A673 (cell line): ENCODE data around the gene SLC16A8. TPM values are rescaled to one million over a fixed set of nuclear protein-coding genes. Genes with fewer than 3 reads are reported as not detected.

Experiments
- BruUV-seq: library from RNA; stranded (reverse); fragments of 400-500 nt; replicated peaks from 2 replicates; lab custom pipeline; 2021; lab: Mats Ljungman, UMichigan
- CTCF ChIA-PET: fragments of 300-600 bp; sonication (Branson Sonifier 250); formaldehyde crosslinking; loops from one replicate; lab custom pipeline; 2022; ENCODE audit warnings: antibody characterized with exemption; lab: Charles Lee
- POLR2A ChIA-PET: fragments of 300-600 bp; sonication (Branson Sonifier 250); formaldehyde crosslinking; loops from one replicate; lab custom pipeline; 2022; ENCODE audit warnings: antibody characterized with exemption; ENCODE audit not compliant: low non-redundant PET; lab: Charles Lee
- DNase-seq: peaks from one replicate; pipeline ENCODE4 v3.0.0-alpha.2; 2015; ENCODE audit warnings: low spot score
- H3K27ac ChIP-seq: fragments of 200-600 bp; sonication (generic); 2 replicates; pipeline ENCODE4 v1.5.1; 2016; ENCODE audit warnings: mixed run types, low read depth, mild to moderate bottlenecking, mixed read lengths, antibody characterized with exemption, low read length; ENCODE audit not compliant: poor library complexity, severe bottlenecking
- H3K27me3 ChIP-seq: fragments of 200-600 bp; sonication (generic); replicated peaks from 2 replicates; pipeline ENCODE4 v1.6.1; 2017; ENCODE audit warnings: mixed run types, low read depth, mild to moderate bottlenecking, mixed read lengths, antibody characterized with exemption, low read length; ENCODE audit not compliant: insufficient read depth, poor library complexity
- H3K36me3 ChIP-seq: fragments of 200-600 bp; sonication (generic); 2 replicates; pipeline ENCODE4 v1.6.1; 2016; ENCODE audit warnings: mixed run types, mild to moderate bottlenecking, mixed read lengths, antibody characterized with exemption, low read length; ENCODE audit not compliant: insufficient read depth, poor library complexity, severe bottlenecking
- H3K4me1 ChIP-seq: fragments of 200-600 bp; sonication (generic); 2 replicates; pipeline ENCODE4 v1.6.1; 2017; ENCODE audit warnings: mixed run types, mild to moderate bottlenecking, mixed read lengths, antibody characterized with exemption, low read length; ENCODE audit not compliant: insufficient read depth, poor library complexity, severe bottlenecking
- H3K4me3 ChIP-seq: fragments of 200-600 bp; sonication (generic); 2 replicates; pipeline ENCODE4 v1.5.1; 2016; ENCODE audit warnings: low read depth, mixed run types, mild to moderate bottlenecking, mixed read lengths, low read length; ENCODE audit not compliant: poor library complexity, severe bottlenecking
- H3K9me3 ChIP-seq: fragments of 200-600 bp; sonication (generic); 2 replicates; pipeline ENCODE4 v1.6.1; 2016; ENCODE audit warnings: mixed run types, low read depth, mild to moderate bottlenecking, mixed read lengths, antibody characterized with exemption, low read length; ENCODE audit not compliant: poor library complexity, severe bottlenecking
- EZH2 ChIP-seq: fragments of 200-600 bp; sonication (generic); IDR thresholded peaks from 2 replicates; pipeline ENCODE4 v1.6.1; 2017; ENCODE audit warnings: borderline replicate concordance, low read depth, mild to moderate bottlenecking, mixed read lengths, antibody characterized with exemption, low read length; ENCODE audit not compliant: poor library complexity, severe bottlenecking
- intact Hi-C: fragments of 100-400 bp; cut with micrococcal nuclease; formaldehyde crosslinking; loops from one replicate; pipeline ENCODE4 v1.10.0; 2022; ENCODE audit not compliant: unreplicated experiment
- total RNA-seq: library from RNA; stranded (reverse); gene quantifications from 2 replicates; pipeline ENCODE4 v1.2.3, GENCODE V29; 2021
- TF ChIP-seq, protein P1 (sequence below): fragments of 300-800, 200-600 bp; sonication (generic); conservative IDR thresholded peaks from 2 replicates; pipeline ENCODE4 v1.5.1; 2017; ENCODE audit warnings: low read depth, mild to moderate bottlenecking, antibody characterized with exemption, low read length, moderate library complexity, mixed read lengths

The SLC16A8 gene
- total RNA-seq, 1 experiment from 2014 or later = not detected

DNA sequence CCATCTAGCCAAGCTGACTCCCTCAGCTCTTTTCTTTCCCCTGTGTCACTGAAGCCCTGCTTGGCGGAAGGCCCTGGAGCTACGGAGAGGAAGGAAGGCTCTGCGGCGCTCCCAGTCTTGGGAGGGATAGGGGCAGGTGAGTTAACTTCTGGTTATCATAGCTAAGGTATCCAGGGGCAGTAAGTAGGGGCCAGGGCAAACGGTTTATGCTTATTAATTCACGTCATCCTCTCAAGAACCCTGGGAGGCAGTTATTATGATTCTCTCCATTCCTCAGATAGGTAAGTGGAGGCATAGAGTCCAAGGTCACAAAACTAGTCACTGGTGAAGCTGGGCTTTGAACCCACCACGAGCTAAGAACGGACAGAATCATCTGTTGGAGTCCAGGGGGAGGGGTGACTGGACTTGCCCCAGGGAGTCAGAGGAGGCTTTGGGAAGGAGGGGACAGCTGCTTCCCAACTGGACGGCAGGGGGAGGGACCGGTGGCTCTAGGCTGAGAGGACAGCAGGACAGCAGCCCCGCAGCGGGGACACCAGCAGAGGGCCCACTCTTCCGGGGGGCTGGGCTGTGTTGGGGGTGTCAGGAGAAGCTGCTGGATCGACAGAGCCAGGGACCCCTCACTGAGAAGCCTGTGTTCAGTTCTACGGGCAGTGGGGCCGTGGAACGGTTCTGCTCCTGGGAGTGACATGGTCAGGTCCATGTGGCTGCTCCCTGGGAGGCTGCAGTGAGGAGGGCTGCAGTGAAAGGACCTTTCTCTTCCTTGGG, 23.0 kb upstream of the SLC16A8 start:
- Histone ChIP-seq H3K36me3 (no peaks in the 10 kb centered on the region), H3K4me3 (no peak overlapping the region), H3K27me3 (no peaks in the 10 kb centered on the region), H3K27ac (no peak overlapping the region), H3K9me3 (no peaks in the 10 kb centered on the region), H3K4me1 (no peaks in the 10 kb centered on the region)
- intact Hi-C loops = no loop called here
- CTCF ChIA-PET = no interaction called here
- DNase-seq = no peak
- POLR2A ChIA-PET = no interaction called here
- TF ChIP-seq, protein P1, sequence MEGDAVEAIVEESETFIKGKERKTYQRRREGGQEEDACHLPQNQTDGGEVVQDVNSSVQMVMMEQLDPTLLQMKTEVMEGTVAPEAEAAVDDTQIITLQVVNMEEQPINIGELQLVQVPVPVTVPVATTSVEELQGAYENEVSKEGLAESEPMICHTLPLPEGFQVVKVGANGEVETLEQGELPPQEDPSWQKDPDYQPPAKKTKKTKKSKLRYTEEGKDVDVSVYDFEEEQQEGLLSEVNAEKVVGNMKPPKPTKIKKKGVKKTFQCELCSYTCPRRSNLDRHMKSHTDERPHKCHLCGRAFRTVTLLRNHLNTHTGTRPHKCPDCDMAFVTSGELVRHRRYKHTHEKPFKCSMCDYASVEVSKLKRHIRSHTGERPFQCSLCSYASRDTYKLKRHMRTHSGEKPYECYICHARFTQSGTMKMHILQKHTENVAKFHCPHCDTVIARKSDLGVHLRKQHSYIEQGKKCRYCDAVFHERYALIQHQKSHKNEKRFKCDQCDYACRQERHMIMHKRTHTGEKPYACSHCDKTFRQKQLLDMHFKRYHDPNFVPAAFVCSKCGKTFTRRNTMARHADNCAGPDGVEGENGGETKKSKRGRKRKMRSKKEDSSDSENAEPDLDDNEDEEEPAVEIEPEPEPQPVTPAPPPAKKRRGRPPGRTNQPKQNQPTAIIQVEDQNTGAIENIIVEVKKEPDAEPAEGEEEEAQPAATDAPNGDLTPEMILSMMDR = no peak
- no peak for TF ChIP-seq EZH2
- BruUV-seq = no TSS peak

DNA sequence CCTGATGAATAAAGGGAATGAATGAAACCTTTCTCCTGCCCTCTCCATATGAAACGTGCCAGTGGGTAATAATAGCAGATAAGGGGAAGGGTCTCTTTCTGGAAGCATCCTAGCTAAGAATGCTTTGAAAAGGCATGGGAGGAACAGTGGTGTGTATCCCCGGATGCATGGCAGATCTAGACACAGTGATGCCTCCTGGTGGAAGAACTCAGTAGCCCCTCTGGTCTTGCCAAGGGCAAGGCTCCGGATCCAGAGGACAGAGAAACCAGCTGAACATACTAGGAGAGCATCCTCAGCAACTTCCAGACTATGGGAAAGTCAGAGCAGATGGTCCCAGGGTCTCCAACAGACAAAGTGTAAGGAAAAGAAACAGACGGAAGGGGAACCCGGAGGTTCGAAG, 20.1 kb upstream of the SLC16A8 start:
- Histone ChIP-seq H3K27me3 (no peaks in the 10 kb centered on the region), H3K4me3 (no peak overlapping the region), H3K36me3 (no peaks in the 10 kb centered on the region), H3K4me1 (no peaks in the 10 kb centered on the region), H3K9me3 (no peaks in the 10 kb centered on the region), H3K27ac (no peak overlapping the region)
- CTCF ChIA-PET = interaction anchor here (0.9 to 1.0 kb wide), 2 partner anchors 12 to 52 kb away, joined by 10 read pairs; no protein-coding TSS in a partner anchor
- BruUV-seq = no TSS peak
- TF ChIP-seq EZH2 = no peak
- TF ChIP-seq, protein P1 = 0 out of 2 replicates have a peak, but pooled peaks have one; percentile 26
- no peak for DNase-seq
- POLR2A ChIA-PET = interaction anchor here (0.6 kb wide), 1 partner anchor 15 kb away, joined by 3 read pairs; no protein-coding TSS in a partner anchor
- intact Hi-C loops = no loop called here

DNA sequence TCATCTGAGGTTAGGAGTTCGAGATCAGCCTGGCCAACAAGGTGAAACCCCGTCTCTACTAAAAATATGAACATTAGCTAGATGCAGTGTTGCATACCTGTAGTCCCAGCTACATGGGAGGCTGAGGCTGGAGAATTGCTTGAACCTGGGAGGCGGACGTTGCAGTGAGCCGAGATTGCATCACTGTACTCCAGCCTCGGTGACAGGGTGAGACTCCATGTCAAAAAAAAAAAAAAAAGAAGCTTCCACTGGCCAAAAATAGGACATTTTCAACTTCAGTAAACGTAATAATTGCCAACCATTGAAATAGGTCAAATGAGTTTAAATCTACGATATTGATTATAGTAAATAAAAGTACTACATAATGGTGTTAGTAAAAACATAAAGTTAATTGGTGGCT, 19.7 kb upstream of the SLC16A8 start:
- TF ChIP-seq, protein P1 = no peak
- TF ChIP-seq EZH2 = no peak
- ChIA-PET POLR2A (interaction anchor here (0.6 kb wide), 1 partner anchor 15 kb away, joined by 3 read pairs; no protein-coding TSS in a partner anchor), CTCF (interaction anchor here (0.9 to 1.0 kb wide), 2 partner anchors 11 to 51 kb away, joined by 10 read pairs; no protein-coding TSS in a partner anchor)
- H3K27me3 ChIP-seq = no peaks in the 10 kb centered on the region
- no peaks in the 10 kb centered on the region for H3K9me3 ChIP-seq
- H3K27ac ChIP-seq = no peak overlapping the region
- no TSS peak for BruUV-seq
- intact Hi-C loops = no loop called here
- no peaks in the 10 kb centered on the region for H3K36me3 ChIP-seq
- no peak for DNase-seq
- no peaks in the 10 kb centered on the region for H3K4me1 ChIP-seq
- no peak overlapping the region for H3K4me3 ChIP-seq
